ENCODE measurements around the gene JAK3. TPM values are rescaled to one million over a fixed set of nuclear protein-coding genes. Genes with fewer than 3 reads are reported as not detected.

Gene JAK3
- total RNA-seq, 1 donor from 2014 or later = 0.26 TPM

GRCh38 chr19:17831419-17831888 lies 16.3 kb downstream of the JAK3 start:
- no peak for DNase-seq (ENCODE audit: low read depth)

GRCh38 chr19:17830567-17831418 lies 17.0 kb downstream of the JAK3 start:
- TF ChIP-seq, protein P1, sequence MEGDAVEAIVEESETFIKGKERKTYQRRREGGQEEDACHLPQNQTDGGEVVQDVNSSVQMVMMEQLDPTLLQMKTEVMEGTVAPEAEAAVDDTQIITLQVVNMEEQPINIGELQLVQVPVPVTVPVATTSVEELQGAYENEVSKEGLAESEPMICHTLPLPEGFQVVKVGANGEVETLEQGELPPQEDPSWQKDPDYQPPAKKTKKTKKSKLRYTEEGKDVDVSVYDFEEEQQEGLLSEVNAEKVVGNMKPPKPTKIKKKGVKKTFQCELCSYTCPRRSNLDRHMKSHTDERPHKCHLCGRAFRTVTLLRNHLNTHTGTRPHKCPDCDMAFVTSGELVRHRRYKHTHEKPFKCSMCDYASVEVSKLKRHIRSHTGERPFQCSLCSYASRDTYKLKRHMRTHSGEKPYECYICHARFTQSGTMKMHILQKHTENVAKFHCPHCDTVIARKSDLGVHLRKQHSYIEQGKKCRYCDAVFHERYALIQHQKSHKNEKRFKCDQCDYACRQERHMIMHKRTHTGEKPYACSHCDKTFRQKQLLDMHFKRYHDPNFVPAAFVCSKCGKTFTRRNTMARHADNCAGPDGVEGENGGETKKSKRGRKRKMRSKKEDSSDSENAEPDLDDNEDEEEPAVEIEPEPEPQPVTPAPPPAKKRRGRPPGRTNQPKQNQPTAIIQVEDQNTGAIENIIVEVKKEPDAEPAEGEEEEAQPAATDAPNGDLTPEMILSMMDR (IDR thresholded peaks at IDR 0.05; ENCODE audit: insufficient read depth, low read length, severe bottlenecking) = no peak
- no peaks in the 10 kb centered on the region for H3K27me3 ChIP-seq (ENCODE audit: control insufficient read depth, insufficient read depth, low read length)
- H3K4me3 ChIP-seq (ENCODE audit: low read depth, low read length) = peak overlapping the region; percentile 52
- no peak for FAIRE-seq
- DNase-seq (ENCODE audit: low read depth) = peak; percentile 74
- no peaks in the 10 kb centered on the region for H3K36me3 ChIP-seq (ENCODE audit: control insufficient read depth, insufficient read depth, low read length)

More at GRCh38 chr19:17831419-17831888, 16.3 kb downstream of the JAK3 start:
- no peak for FAIRE-seq
- Histone ChIP-seq H3K4me3 (ENCODE audit: low read depth, low read length) (peak overlapping the region; percentile 52), H3K27me3 (ENCODE audit: control insufficient read depth, insufficient read depth, low read length) (no peaks in the 10 kb centered on the region), H3K36me3 (ENCODE audit: control insufficient read depth, insufficient read depth, low read length) (no peaks in the 10 kb centered on the region)
- TF ChIP-seq, protein P1 (IDR thresholded peaks at IDR 0.05; ENCODE audit: insufficient read depth, low read length, severe bottlenecking) = no peak

GRCh38 chr19:17829855-17830566 lies 17.8 kb downstream of the JAK3 start:
- no peaks in the 10 kb centered on the region for H3K36me3 ChIP-seq (ENCODE audit: control insufficient read depth, insufficient read depth, low read length)
- DNase-seq (ENCODE audit: low read depth) (peak; percentile 59), FAIRE-seq (no peak)
- peak overlapping the region; percentile 48 for H3K4me3 ChIP-seq (ENCODE audit: low read depth, low read length)
- TF ChIP-seq, protein P1 (IDR thresholded peaks at IDR 0.05; ENCODE audit: insufficient read depth, low read length, severe bottlenecking) = peak; percentile 14
- no peaks in the 10 kb centered on the region for H3K27me3 ChIP-seq (ENCODE audit: control insufficient read depth, insufficient read depth, low read length)

GRCh38 chr19:17826508-17827056 lies 21.2 kb downstream of the JAK3 start:
- TF ChIP-seq, protein P1 (IDR thresholded peaks at IDR 0.05; ENCODE audit: insufficient read depth, low read length, severe bottlenecking) = no peak

GRCh38 chr19:17824339-17824738 lies 23.4 kb downstream of the JAK3 start:
- Histone ChIP-seq H3K36me3 (ENCODE audit: control insufficient read depth, insufficient read depth, low read length) (no peaks in the 10 kb centered on the region), H3K4me3 (ENCODE audit: low read depth, low read length) (no peak overlapping the region), H3K27me3 (ENCODE audit: control insufficient read depth, insufficient read depth, low read length) (no peaks in the 10 kb centered on the region)
- DNase-seq (ENCODE audit: low read depth) (no peak), FAIRE-seq (no peak)
- TF ChIP-seq, protein P1 (IDR thresholded peaks at IDR 0.05; ENCODE audit: insufficient read depth, low read length, severe bottlenecking) = no peak

More at GRCh38 chr19:17826508-17827056, 21.2 kb downstream of the JAK3 start:
- no peak overlapping the region for H3K4me3 ChIP-seq (ENCODE audit: low read depth, low read length)
- no peak for DNase-seq (ENCODE audit: low read depth)
- FAIRE-seq = no peak
- no peaks in the 10 kb centered on the region for H3K27me3 ChIP-seq (ENCODE audit: control insufficient read depth, insufficient read depth, low read length)
- no peaks in the 10 kb centered on the region for H3K36me3 ChIP-seq (ENCODE audit: control insufficient read depth, insufficient read depth, low read length)

All from bronchial epithelial cell (primary cell).